Effector CD4-positive, alpha-beta T cell (primary cell): Measurements from ENCODE around the gene C17orf78.
"Not testable (repeated sequence)": the region's sequence is repeated elsewhere in the genome, so short reads cannot be mapped to it uniquely, and the experiment has no call there.

Source experiments
- DNase-seq: peaks from one replicate; pipeline ENCODE4 v3.0.0-alpha.2; 2020

The C17orf78 gene

DNA sequence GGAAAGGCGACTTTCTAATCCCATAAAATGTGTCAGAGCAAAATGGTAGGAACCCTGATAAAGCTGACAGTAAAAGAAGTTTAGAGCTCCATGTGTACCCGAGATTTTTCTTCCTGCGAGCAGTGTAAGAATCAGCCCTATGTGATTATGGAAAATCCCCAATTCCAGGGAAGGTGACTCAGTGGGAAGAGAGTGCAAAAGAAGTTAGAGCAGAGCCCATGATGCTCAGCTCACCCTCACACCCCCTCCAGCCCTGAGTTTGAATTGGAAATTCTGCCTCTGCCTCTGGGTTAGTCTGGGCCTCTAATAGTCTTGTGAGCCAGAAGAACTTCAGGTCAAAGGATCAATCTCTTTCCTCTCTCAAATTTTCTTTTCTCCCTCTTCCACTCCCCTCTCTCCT lies 12.5 kb downstream of the C17orf78 start:
- DNase-seq = no peak

DNA sequence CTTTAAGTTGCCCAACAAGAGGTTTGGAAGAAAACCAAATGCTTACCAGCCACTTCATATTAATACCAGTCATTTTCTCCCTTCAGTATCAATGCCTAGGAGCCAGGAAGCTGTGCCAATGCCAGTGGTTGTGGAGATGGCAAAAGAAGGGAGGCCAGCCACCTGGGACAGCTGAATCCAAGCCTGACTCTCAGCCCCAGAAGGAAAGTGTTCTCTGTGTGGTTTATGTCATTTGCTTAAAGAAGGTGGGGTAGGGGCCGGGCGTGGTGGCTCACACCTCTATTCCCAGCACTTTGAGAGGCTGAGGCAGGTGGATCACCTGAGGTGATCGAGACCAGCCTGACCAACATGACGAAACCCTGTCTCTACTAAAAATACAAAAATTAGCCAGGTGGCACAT lies 13.4 kb downstream of the C17orf78 start:
- no peak for DNase-seq

DNA sequence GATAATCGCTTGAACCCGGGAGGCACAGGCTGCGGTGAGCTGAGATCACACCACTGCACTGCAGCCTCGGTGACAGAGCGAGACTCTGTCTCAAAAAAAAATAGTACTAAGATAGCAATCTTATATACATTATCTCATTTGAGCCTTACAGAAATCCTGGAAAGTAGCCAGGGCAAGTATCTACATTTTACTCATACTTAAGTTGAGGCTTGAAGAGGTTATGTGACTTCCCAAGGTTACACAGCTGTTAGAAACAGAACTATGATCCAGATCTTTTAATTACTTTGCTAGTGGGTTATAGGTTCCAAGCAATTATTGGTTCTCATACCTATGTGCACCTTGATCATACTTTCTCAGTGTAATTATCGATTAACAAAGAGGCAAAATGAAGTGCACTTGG lies 15.4 kb downstream of the C17orf78 start:
- no peak for DNase-seq

DNA sequence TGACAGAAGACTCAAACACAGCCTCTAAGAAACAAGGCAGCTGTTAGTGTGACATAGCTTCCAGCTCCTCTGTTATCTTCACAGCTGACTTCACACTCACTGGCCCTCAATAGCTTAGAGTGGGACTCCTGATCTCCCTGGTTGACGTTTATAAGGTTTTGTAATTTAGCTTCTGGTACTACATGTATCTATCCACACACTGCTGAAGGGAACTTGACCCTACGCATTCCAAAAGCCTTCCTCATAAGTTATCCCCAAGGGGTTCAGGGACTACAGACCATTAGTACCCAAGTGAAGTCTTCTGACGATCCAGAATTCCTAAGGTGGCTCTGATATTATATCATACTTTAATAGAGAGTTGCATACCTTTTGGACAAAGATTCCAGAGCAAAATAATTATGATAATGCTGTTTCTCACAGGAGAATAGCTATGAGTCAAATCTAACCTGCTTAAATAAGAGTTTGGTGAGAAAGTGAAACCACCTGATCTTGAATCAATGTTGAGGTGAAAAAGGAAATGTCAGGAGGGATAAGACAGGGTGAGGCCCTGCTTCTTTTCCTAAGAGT lies 16.3 kb downstream of the C17orf78 start:
- no peak for DNase-seq

DNA sequence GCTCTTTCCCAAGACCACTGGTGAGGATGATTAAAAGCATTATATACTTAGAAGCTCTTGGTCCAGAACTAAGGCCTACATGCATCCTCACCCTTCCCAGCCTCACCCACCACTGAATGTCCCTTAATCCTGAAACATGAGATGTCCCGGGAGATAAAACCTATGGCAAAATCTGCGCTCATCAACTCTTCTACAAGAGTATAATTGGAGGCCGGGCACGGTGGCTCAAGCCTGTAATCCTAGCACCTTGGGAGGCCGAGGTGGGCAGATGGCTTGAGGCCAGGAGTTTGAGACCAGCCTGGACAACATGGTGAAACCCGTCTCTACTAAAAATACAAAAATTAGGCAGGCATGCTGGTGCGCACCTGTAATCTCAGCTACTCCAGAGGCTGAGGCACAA lies 17.6 kb downstream of the C17orf78 start:
- DNase-seq = no peak

DNA sequence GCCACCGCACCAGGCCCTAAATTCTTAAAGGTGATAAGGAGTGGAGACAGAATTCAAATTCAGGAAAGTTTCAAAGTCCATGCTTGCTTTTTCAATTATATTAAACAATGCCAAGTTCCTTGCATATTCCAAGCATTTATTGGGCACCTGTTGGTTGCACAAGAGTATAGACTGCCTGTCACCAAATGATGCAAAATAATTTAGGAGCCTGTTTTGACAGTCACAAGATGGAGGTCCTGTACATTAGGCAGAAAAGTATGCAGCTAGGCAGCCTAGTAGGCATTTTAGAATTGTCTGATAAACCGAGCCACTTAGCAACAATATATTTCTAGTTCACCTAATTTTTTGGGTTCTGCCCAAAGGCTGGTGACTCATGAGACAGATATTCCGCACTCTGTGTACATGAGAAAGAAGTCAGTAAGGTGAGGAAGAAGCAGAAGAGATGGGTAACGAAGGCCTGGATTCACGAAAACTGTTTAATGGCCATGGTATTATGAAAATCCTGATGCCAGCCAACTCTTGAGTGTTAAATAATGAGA lies 23.5 kb downstream of the C17orf78 start:
- no peak for DNase-seq

DNA sequence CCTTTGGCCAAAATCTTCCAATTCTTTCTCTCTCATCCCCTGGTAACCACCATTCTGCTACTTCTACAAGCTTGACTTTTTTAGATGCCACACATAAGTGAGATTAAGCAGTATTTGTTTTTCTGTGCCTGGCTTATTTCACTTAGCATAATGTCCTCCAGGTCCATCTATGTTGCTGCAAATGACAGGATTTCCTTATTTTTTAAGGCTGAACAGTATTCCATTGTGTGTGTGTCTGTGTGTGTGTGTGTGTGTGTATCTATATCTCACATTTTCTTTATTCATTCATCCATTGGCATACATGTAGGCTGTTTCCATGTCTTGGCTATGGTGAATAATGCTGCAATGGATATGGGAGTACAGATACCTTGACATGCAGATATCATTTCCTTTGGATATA lies 24.7 kb downstream of the C17orf78 start:
- DNase-seq = no peak

DNA sequence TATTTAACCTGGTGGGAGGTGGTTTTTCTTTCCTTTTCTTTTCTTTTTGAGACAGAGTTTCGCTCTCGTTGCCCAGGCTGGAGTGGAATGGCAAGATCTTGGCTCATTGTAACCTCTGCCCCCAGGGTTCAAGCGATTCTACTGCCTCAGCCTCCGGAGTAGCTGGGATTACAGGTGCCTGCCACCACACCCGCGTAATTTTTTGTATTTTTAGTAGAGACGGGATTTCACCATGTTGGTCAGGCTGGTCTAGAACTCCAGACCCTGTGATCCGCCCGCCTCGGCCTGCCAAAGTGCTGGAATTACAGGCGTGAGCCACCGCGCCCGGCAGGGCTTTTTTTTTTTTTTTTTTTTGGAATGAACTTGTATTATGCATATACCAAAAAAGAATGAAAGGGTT lies 29.7 kb downstream of the C17orf78 start:
- not testable (repeated sequence) for DNase-seq

DNA sequence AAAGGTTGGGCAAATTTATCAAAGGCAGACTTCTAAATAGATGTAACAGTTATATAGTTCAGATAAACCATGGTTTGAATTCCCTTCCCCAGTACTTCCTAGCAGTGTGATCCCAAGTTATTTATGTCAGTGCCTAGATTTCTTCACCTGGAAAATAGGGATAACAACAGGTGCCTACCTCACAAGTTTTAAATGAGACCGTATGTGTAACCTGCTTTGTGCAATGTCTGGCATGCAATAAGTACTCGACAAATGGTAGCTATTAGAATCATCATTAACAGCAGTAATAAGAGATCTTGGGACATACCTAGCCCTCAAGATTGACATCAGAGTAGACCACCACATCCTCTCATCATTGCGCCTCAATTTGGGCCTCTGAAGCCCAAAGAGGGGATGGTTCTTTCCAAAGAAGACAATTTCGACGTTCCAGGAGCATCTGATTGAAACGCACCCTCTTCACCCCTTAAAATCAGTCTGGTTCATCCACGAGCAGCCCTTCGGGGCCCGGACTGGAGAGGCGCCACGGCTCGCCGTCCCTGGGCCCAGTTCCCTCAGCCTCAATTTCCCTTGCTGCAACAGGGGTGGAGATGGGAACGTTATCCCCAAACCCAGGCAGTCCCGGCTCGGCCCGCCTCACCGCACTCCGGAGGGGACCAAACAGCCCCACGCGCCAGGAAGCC lies 30.3 kb downstream of the C17orf78 start:
- no peak for DNase-seq

DNA sequence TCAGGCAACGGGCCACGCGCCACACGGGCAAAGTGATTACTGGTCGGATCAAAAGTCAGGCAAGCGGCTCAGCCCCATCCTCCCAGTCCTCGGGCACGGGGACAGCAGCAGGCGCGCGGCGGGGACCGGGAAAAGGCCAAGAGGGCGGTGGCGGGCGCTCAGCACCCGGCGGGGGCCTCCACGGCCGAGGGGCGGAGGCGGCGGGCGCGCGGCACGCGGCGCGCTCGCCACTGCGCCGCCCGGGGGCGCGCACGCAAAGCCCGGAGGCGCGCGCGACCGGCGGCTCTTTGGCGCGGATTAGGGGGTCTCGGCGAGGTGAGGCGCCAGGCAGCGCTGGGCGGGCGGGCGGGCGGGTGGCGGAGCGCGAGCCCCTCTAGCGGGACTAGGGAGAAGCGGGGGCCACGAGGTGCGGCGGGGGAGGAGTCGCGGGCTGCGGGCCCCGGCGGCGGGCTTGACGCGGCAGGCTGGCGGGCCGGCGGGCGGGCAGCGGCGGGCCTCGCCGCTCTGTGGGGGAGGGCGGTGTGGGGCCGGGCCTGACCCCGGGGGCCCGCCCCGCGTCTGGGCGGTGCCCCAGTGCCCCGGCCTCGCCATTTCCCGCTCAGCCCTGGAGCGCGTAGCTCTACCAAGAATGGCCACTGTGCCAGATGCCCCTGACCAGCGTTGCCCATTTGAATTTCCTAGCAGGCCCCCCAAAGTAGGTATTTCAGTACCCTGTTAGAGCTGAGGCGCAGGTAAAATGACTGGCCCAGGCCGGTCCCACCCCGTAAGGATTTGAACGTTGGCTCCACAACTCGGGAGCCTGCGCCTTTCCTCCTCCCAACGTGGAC lies 31.1 kb downstream of the C17orf78 start, which contains the start of the genes ACACA and TADA2A:
Gene ACACA, minus strand, starts transcription at position 202 of the 827 bp plus-strand sequence. CDS start 537 bp downstream, outside the sequence.
Gene TADA2A, plus strand, starts transcription at position 252 of the 827 bp plus-strand sequence. CDS start 4,480 bp downstream, outside the sequence.
- DNase-seq = peak; percentile 53

DNA sequence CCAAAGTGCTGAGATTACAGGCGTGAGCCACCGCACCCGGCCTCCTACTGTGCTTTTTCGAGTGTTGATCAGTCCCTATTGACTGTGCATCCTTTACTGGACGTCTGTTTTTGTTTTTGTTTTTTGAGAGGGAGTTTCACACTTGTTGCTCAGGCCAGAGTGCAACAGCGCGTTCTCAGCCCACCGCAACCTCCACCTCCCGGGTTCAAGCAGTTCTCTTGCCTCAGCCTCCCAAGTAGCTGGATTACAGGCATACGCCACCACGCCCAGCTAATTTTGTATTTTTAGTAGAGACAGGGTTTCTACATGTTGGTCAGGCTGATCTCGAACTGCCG lies 32.3 kb downstream of the C17orf78 start:
- not testable (repeated sequence) for DNase-seq

DNA sequence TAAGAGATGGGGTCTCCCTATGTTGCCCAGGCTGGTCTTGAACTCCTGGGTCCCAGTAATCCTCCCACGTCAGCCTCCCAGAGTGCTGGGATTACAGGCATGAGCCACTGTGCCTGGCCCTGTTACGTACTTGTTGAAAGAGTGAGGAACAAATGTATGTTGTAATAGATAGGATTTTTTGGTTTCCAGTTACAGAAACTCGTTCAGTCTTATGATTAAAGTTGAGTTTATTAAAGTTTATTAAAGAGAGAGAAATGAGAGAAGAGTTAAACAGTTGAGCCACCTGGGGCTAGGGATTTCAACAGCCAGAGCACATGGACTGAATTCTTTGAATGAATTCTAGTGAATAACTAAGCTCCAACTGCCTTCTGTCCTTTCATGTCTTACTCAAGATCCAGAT lies 34.6 kb downstream of the C17orf78 start:
- DNase-seq = no peak

DNA sequence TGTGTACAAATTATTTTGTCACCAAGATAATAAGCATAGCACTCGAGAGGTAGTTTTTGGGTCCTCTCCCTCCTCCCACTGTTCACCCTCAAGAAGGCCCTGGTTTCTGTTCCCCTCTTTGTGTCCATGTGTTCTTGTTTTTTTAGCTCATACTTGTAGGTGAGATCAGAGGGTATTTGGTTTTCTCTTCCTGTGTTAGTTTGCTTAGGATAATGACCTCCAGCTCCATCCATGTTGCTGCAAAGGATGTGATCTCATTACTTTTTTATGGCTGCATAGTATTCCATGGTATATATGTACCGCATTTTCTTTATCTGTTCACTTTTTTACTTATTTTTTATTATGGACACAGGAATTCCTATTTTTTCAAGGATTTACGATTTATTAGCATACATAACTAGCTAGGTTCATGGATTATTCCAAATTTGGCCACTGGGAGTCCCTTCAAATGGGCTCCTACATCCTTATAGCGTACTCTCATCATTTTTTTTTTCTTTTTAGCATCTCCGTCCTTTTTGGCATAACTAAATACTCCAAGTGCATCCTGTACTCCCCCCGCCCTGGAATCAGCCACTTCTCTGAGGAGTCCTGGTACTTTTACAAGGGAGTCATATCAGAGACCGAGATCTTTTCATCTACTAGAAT lies 38.2 kb downstream of the C17orf78 start:
- DNase-seq = no peak

DNA sequence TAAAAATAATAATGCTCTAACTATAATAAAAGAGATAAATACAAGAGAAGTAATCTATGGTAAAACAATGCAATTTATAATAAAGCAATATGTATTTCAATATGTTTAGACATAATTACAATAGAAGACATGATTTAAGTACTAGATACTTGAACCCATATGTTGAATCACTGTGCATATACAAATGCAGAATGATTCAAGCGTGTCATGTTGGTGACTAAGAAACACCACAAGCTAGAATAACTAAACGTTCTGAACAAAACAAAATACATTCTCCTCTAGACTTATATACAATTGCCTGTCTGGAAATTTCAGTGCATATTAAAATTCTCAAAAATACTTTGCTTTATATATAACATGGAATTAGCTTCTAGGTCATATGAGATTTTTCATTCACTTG lies 42.1 kb downstream of the C17orf78 start:
- DNase-seq = no peak

DNA sequence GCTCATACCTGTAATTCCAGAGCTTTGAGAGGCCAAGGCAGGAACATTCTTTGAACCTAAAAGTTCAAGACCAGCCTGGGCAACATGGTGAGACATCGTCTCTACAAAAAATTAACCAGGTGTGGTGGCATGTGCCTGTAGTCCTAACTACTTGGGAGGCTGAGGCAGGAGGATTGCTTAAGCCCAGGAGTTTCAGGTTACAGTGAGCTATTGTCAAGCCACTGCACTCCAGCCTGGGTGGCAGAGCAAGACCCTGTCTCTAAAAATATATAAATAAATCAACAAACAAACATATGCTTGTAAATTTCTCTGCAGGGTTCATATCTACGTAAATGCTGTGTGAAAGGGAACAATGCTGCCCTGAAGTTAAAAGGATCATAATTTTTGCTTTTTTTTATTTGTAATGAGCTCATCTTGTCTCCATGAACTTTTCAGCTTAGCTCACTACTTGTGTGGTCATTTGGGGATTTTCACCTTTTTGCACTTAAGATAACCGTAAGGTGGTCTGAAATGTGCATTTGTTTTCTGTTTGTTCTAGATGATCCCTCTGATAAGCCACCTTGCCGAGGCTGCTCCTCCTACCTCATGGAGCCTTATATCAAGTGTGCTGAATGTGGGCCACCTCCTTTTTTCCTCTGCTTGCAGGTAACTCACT lies 47.3 kb downstream of the C17orf78 start:
- DNase-seq = no peak

DNA sequence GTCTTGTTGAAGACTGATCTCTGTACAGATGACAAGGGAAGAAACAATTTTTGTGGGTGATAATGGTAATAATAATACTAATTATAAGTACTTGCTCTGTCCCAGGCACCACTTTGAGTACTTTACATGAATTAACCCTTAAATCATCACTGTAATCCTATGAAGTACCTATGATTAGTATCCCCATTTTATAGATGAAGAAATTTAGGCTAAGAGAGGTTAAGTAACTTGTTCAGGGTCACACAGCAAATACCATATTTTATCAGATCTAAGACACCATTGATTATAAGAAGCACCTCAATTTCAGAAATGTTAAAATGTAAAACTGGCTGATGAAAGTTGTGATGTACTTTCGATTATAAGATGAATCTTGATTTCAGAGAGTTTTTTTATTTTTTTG lies 49.5 kb downstream of the C17orf78 start:
- no peak for DNase-seq

DNA sequence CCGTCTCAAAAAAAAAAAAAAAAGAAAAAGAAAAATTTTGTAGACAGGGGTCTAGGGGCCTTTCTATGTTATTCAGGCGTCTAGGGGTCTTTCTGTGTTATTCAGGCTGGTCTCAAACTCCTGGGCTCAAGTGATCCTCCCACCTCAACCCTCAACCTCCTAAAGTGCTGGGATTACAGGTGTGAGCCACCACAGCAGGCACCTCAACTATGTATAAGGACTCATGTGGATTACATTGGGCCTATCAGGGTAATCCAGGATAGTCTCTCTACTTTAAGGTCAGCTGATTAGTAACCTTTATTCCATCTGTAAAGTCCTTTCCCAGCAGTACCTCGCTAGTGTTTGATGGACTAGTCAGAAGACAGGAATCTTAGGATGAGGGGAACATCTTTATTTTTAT lies 53.3 kb downstream of the C17orf78 start:
- no peak for DNase-seq

DNA sequence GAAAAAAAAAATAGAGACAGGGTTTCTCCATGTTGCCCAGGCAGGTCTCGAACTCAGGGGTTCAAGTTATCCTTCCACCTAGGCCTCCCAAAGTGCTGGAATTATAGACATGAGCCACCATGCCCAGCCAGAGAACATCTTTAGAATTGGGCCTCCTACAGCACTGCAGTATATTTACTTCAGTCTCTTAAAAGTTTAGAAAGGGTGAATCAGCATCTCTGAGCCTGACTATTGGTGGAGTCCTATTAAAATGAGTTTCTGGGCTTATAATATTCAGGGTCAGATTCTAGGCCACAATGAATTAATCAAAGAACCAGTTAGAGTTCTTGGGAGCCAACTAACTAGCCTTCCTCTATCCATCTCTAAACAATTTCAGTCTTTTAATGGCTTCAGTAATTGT lies 53.7 kb downstream of the C17orf78 start:
- no peak for DNase-seq

DNA sequence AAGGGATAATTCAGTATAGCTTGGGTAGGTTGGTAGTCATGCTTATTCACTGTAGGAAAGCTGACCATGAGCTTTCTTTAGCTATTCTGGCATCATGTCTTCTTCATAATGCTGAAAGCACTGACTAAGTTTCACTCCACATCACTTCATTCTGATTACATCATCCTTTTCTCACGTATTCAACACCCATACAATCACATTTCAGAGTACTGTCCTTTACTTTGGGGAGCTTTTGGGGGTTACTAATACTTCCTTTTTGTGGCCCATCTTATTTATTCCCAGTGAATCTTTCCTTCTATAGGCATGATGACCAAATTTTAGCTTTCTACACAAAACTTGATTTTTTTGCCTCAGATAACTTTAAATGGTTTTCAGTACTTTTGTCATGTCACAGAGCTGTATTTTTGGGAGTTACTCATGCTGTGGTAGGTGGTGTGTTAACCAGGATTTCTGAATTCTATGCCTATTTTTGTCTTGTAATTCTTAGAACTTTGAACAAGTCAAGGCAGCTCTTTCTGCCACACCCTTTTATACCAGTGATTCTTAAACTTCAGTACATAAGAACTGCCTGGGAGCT lies 54.4 kb downstream of the C17orf78 start:
- no peak for DNase-seq

DNA sequence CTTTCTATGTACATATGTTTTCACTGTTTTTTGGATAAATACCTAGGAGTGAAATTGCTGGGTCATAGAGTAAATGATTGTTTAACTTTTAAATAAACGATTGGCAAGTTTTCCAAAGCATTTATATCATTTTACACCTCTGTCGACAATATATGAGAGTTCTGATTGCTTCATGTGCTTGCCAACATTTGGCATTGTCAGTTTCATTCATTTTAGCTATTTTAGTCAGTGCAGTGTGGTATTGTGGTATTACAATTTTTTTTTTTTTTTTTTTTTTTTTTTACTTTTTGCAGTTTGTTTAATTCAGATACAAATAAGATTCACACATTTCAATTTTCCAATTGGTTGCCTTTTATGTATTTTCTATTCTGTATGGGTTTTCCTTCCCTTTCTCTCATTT lies 56.9 kb downstream of the C17orf78 start:
- no peak for DNase-seq

DNA sequence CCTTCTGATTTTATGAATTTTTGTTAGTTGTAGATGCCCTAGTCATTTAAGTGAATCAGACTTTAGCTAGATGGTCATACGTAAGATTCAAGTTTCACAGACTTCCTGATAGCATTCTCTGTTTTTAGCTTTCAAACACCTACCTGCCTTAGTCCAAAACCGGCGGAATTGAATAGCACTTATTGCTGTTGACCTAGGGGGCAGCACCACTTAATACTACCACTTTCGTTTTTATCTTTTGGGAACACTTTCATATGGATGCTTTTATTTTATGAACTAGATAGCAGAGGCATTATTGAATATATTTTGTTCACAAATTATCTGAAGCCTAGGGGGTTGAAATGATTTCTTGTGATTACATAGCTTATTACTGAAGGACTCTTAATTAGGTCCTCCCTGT lies 62.4 kb downstream of the C17orf78 start:
- DNase-seq = no peak

DNA sequence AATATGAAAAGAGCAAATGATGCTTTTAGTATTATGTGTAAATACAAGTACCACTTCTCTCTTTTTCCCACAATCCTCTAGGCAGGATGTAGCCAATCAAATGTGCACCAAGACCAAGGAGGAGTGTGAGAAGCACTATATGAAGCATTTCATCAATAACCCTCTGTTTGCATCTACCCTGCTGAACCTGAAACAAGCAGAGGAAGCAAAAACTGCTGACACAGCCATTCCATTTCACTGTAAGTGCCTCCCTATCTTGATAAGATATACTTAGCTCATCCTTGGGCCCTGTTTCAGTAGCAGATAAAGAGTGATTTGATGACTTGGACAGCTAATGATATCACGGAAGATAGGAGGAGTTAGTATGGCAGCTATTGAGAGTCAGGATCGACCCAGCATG lies 64.6 kb downstream of the C17orf78 start:
- DNase-seq = no peak
